HG03159 (cell line): ENCODE measurements around the gene FBRSL1.

Experiments
- ATAC-seq: cut with Tn5 transposase; IDR thresholded peaks from one replicate; pipeline ENCODE4 v1.9.1; 2021; ENCODE audit warnings: mild to moderate bottlenecking, moderate library complexity; ENCODE audit not compliant: unreplicated experiment

FBRSL1 gene

DNA sequence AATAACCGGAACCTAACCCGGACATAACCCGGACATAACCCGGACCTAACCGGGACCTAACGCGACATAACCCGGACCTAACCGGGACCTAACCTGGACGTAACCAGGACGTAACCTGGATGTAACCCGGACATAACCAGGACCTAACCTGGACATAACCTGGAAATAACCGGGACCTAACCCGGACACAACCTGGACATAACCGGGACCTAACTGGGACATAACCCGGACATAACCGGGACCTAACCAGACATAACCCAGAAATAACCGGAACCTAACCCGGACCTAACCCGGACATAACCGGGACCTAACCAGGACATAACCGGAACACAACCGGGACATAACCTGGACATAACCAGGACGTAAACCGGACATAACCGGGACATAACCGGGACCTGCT is 6.7 kb upstream of the FBRSL1 start:
- no peak for ATAC-seq

DNA sequence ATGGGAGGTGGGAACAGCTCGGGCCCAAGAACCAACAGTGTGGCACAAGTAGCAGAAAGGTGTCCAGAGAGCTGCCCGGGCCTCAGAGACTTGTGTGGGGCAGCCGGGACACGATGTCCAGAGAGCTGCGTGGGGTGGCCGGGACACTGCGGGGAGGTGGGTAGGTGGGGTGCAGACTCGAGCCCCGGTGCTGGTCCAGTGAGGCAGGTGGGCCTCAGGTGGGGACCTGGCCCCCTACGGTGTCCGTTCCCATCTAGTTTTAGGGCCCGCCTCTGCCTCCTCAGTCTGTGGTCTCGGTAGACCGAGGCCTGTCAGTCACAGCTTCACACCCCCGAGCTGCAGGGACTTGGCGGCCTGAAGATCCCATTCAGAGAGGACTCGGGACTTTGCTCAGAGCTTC is 6.3 kb upstream of the FBRSL1 start:
- ATAC-seq = no peak

DNA sequence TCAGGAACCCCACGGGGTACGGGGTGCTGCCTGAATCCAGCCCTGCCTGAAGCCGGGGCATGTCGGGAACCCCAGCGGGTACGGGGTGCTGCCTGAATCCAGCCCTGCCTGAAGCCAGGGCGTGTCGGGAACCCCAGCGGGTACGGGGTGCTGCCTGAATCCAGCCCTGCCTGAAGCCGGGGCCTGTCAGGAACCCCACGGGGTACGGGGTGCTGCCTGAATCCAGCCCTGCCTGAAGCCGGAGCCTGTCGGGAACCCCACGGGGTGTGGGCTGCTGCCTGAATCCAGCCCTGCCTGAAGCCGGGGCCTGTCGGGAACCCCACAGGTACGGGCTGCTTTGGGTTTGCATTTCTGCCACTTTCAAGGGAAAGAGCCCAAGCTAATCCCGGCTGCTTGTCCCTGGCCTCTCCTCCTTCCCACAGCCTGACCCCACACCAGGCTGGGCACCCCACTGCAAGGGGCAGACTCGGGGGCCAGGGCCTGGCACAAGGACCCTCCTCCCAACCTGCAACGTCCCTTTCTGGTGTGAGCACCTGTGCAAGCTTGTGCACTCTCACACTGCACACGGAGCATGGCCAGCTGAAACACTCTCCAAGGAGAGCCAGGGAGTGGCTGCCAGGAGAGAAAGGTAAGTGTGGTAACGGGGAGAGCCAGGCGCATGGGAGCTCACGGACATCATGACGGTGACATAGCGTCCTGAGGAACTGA is 5.6 kb upstream of the FBRSL1 start:
- no peak for ATAC-seq

DNA sequence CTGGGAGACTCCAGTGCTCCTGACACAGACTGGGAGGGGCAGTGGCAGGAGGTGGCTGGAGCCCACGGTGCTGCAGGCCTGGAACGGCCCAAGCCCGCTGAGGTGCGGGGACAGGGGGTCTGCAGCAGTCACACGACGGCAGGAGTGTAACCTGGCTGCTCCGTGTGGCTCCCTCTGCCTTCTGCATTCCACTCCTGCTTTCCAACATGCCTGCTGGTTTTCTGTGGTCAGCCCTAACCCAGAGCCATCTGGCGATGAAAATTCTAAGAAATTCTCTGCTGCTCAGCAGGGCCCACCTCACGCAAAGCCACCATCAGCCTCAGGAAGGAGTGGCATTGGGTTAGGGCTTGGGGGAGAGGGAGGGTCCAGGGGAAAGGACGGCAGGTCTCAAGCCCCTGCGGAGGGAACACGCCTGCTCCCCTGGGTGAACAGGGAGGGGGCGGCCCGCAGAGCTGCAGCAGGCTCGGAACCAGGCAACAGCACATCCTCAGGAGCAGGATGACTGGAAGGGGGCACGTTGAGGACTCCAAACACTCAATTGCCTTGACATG is 5.0 kb upstream of the FBRSL1 start:
- no peak for ATAC-seq

DNA sequence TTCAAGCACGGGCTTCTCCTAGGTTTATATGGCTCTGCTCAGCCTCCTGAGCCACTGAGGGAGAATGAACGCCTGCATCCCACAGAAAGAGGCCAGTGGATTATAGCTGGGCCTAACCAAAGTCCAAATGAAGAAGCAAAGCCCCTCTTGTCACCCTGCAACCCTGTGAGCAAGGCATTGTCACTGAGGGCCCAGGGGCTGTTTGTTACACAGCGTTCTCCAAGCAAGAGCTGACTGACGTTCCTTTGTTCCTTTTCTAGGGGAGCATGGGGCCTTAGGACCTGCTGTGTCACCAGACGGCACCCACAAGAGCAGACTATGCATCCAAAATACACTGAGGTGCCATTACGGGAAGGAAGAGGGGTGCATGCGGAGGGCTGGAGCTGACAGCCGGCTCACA is 4.3 kb upstream of the FBRSL1 start:
- no peak for ATAC-seq

DNA sequence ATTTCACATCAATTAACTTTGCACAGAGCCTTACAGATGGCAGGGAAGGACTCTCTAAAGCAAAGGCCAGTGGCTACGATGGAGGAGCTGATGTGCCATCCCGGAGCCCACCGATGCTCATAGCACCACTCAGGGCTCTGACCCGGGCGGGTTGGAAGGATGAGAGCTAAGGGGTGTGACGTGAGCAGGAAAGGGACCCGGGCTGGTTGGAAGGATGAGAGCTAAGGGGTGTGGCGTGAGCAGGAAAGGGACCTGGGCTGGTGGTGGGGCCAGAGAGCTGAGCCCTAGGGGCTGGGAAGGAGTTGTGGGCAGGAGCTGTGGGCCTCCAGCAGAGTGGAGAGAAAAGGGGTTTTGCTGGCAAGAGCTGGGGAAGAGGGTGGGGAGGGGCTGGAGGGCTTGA is 3.8 kb upstream of the FBRSL1 start:
- ATAC-seq = no peak

DNA sequence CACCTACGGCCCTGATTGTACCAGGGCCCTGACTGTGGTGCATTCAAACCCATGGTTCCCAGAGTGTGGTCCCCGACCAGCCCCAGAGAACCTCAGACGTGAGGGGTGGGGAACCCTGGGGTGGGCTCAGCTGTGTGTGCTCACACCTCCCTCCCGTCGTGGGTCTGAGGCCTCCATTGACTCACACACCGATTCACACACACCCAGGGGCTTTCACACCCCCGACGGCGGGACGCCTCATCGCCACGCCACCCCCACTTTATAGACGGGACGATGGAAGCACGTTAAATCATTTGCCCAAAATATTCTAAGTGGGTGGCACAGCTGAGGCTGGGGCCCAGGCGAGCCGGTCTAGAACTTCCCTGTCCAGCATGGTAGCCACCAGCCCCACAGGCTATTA is 3.4 kb upstream of the FBRSL1 start:
- no peak for ATAC-seq

DNA sequence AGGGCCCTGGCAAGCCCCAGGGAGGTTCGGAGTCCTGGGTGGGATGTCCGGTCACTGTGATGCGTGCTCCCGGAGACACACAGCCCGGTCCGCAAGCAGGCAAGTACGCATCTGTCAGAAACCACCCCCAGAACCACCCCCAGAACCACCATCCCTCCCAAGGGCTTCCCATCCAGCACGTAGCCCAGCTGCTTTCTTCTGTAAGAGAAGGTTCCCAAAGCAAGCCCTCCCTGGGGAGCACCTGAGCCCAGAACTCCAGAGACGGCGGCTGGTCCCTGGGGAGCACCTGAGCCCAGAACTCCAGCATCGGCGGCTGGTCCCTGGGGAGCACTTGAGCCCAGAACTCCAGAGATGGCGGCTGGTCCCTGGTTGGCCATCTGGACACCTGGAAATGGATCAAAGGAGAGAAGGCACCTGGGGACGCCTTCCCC is 2.6 kb upstream of the FBRSL1 start:
- ATAC-seq = no peak

DNA sequence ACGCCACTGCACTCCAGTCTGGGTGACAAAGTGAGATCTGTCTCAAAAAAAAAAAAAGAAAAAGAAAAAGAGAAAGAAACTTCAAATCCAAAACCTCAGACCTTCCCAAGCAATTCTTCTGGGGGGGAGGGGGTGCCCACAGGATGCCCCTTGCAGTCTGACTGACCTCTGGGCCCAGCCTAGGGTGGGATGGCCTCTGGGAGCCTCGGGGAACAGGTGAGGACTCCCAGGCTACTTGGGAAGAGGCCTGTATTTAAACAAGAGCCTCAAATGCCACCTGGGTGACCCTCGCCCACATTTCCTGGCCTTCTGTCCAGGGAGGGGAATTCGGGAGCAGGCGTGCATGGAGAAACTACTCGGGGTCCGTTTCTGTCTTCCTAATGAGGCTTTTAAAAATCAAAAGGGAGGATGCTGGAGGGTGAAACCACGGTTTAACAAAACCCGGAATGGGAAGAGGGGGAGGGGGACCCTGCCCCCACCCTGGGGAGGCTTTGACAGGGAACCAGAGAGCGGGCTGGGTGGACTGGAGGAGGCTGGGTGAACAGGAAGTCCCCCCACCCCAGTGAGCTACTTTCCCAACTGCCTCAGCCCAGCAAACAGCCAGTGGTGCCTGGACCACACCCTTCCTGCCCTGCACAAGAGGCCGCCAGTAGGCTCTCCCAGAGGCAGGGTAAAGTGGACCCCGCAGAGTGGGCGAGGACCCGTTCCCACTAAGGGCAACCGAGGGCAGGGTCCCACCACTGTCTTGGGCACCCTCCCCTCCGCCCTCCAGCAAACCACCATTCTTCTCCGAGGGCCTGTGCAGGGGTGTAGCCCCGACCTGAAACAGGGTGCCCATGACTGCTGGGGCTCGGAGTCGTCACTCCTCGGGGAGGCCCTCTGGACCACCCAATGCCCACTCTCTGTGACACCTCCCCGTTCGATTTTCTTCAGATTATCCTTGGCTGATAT is 1.5 kb upstream of the FBRSL1 start:
- no peak for ATAC-seq

DNA sequence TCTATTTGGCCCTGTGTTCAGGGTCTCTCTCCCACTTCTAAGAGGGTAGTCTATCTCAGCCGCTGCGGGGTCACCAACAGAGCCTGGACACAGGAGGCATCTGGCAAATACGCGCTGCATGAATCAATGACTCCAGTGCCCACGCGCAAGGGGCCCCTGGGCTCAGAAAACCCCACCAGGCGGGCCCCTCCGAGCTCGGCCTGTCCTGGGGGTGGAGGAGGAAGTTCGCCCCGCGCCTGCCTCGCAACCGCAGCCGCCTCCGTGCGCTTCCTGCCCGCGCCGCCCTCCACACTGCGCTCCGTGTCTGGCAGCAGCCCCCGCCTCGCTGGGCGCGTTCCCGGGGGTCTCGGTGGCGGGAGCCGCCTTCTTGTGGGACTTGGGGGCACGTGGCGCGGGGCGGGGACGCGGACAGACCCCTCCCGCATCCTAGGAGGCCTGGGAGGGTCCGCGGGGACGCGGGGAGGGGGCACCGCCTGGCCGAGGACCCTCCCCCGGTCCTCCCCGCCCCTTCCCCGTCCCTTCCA is 811 bp upstream of the FBRSL1 start:
- ATAC-seq = peak; percentile 37

DNA sequence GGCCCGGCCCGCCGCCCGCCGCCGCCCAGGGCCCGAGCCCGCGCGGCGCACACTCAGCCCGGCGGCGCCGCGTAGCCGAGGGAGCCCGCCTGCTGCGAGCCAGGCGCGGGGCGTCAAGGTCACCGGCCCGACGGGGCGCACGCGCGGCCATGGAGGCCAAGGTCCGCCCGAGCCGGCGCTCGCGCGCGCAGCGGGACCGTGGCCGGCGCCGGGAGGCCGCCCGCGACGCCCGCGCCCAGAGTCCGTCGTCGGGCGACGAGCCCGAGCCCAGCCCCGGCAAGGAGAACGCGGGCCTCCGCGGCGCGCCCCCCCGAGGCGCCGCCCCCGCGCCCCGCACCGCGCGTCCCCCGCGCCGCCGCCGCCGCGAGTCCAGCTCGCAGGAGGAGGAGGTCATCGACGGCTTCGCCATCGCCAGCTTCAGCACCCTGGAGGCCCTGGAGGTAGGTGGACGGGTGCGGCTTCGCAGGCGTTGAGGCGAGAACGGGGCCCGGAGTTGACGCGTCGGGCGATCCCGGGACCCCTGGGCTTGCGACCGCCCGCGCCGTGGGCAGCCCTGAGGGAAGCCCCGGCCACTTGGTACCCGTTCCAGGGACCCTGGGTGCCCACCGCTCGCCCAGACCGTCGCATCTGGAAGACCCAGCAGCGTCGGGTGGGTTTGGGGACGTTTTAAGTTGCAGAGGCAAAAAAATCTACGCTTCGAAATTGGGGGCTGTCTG is 629 bp downstream of the FBRSL1 start:
- peak; percentile 12 for ATAC-seq

DNA sequence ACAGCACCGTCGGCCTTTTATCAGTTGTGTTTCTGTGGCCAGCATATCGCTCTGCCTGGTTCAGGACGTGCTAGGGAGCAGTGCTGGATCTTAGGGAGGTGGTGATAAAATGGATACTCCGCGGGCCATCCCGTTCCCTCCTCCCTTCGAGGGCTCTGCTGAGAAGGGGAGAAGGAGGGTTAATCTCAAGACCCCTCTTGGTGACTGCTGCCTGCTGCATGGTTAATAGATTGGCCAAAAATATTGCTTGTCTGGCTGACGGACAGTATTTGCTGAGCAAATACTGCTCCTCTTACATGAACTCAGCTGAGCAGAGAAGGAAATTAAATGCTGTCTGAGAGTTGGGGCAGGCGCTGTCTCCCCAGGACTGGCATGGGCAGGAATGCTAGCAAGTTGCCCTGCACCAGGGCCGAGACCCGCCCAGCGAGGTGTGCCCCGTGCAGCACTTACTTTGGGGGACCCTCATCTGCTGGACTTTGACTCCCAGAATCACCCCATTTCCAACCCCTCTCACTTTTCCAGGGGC is 1.2 kb downstream of the FBRSL1 start:
- ATAC-seq = no peak

DNA sequence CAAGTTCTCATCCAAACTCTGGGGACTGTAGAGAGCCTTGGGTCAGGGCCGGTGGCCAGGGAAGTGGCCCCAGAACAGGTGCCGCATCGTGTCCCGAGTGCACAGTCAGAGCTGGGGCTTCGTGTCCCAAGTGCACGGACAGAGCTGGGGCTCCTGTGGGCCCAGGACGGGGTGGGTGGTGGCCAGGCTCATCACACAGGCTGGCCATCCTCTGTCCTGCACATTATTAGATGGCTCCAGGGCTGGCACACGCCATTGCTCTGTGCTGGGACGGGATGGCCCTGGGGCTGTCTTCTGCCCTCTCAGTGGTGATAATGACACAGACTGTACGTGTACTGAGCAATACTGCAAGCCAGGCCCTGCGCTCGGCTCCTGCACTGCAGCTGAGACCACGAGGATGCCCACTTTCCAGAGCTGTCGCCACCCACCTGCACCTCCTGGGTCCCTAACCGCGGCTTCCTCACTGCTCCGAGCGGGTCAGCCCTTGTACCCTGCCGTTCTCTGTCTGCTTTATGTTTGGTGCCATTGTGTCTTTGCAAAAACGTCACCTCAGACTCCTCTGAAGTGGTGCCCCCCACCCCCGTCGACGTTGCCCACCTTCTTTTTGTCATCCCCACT is 1.9 kb downstream of the FBRSL1 start:
- no peak for ATAC-seq

DNA sequence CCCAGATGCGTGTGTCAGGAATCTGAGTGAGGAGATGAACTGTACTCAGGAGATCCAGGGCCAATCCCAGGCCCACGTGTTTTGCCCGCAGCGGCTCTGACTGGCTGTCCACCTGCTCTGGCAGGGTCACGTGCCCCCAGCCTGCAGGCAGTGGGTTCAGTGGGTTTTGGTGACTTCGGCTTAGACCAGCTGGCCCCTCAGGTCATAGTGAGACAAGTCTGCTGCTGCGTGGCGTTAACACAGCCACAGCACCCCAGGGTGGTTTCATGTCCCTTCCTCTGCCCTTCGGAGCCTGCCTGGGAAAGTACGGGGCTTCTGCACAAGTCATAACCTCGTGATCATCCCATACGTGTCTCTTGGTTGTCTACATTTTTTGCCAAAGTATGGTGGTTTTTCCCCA is 2.6 kb downstream of the FBRSL1 start:
- no peak for ATAC-seq

DNA sequence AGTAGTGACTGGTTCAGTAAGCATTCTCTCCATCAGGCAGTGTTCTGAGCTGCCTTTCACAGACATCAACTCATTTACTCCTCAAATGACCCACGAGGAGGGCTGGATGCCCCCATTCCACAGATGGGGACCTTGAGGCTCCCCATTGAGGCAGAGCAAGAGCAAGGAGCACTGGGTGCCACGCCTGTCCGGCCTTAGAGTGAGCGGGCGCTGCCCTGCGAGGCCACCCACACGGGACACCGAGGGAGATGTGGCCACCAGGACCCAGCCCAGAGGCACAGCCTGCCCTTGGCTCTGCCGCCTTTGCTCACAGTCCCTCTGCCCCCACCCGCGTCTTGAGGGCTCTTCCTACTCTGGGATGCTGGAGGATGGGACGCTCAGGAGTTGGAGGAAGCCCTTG is 3.0 kb downstream of the FBRSL1 start:
- ATAC-seq = no peak

DNA sequence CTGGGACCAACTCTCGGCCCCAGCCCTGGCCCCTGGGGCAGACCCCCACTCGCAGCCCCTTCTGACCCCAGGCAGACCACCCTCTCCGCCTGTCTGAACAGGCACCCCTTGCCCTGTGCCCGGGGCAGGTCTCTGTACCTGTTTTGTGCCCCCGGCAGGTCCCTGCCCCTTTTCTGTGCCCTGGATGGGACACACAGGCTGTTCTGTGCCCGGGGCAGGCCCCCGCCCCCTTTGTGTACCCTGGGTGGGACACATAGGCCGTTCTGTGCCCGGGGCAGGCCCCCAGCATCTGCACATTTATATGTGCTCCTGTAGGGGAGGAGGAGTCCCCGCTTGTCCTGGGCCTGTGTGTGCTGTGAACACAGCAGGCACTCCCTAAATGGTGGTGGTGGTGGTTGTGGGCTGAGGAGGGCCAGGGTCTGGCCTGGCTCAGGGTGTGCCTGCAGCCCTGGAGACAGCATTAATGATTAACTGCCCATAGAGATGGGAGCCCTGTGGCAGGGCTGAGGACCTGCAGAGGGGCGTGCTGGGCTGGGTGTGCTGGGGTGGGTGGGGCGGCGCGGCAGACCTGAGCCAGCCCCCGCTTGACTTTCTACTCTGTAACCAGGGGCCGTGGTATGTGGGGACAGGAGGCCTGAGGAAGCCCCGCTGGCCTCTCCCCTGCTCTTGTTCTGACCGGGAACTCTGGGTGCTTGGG is 3.7 kb downstream of the FBRSL1 start:
- no peak for ATAC-seq

DNA sequence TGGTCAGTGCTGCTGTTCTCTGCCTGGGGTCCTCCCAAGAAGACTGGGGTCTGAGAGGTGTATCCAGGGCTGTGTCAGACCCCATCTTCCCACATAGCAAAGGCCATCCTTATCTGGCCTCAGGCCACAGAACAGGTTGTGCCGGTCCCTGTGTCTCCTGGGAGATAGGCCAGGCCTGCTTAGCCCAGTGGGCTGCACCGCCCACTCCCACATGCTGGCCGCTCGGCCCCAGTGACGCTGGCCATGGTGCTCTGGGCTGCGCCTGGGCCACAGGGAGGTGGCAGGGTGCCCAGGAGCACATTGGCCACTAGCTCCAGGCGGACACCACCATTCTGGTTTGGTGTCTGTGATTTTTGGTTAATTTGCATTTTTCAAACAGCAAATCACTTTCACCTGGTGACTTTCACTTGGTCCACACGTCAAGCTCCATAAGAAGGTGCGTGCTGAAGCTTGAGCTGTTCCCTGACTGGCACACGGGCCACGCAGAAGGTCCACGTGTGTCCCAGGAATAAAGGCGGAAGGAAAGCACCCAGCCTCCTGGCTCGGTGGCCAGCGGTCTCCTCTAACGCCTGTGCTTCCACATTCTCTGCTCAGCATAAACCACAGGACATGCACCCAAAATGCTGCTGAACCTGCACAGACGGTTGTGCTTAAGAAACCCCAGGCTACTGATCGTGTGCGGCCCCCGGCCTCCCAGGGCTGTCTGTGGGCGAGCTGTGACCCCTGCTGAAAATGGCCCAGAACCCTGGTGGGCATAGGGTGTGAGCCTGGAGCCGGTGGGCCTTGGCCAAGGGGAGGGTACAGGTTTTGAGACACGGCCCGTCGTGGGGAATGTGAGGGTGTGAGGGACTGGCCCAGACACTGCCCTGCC is 4.6 kb downstream of the FBRSL1 start:
- no peak for ATAC-seq

DNA sequence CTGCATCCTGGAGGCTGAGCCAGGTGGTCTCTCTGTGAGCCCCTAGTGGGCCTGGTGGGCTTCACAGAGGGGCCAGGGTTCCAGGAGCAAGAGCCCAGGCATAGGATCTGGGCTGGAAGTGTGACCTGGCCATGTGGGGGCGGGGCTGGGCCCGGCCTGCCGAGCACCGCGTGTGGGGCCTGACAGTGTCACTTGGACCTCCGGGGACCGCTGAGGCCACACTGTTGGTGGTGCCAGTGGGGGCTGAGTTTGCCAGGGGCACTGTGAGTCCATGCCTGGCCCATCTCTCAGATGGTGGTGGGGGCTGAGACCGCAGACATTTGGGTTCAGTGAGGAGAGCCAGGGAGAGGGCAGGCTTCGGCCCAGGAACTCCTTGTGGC is 5.2 kb downstream of the FBRSL1 start:
- no peak for ATAC-seq
